GM12801 (cell line): ENCODE data around the gene ARFIP1.

Experiments used
- TF ChIP-seq, protein P1 (sequence below): IDR thresholded peaks from one replicate; pipeline ENCODE4 v1.5.1; 2011; ENCODE audit warnings: control low read depth; ENCODE audit not compliant: insufficient read length; ENCODE audit errors: extremely low read depth

ARFIP1 gene

DNA sequence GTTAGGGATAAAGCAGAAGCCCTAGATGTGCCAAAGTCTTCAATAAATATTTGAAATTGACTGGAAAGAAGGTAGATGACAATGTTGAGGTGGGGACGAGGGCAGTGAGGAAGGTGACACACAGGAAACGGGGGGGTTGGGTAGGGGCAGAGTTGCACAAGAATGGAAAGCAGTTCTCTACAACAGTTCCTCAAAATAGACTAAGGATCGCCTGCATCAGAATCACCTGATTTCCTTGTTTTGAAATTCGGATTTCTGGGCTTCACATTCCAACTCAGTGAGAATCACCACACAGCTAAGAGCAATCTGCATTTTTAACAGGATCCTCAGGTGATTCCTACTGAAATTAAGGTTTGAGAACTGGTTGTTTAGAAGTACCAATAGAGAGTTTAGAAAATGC, 70.6 kb downstream of the ARFIP1 start:
- TF ChIP-seq, protein P1, sequence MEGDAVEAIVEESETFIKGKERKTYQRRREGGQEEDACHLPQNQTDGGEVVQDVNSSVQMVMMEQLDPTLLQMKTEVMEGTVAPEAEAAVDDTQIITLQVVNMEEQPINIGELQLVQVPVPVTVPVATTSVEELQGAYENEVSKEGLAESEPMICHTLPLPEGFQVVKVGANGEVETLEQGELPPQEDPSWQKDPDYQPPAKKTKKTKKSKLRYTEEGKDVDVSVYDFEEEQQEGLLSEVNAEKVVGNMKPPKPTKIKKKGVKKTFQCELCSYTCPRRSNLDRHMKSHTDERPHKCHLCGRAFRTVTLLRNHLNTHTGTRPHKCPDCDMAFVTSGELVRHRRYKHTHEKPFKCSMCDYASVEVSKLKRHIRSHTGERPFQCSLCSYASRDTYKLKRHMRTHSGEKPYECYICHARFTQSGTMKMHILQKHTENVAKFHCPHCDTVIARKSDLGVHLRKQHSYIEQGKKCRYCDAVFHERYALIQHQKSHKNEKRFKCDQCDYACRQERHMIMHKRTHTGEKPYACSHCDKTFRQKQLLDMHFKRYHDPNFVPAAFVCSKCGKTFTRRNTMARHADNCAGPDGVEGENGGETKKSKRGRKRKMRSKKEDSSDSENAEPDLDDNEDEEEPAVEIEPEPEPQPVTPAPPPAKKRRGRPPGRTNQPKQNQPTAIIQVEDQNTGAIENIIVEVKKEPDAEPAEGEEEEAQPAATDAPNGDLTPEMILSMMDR, result no peak

DNA sequence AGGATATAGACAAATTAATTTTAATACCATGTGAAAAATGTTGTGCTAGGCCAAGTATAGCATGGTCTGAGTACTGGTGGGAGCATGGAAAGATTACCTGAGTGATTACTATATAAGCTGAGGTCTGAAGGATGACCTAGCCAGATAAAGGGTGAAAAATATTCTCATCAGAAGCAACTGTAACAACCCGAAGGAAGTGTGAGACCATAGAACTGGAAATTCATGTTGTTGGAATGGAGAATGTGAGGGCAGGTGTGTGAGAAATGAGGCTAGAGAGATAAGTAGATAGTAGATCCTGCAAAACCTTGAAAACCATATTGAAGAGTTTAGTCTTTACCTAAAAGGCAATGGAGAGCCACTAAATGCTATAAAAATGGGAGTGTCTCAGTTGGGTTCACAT, 71.5 kb downstream of the ARFIP1 start:
- TF ChIP-seq, protein P1, result no peak

DNA sequence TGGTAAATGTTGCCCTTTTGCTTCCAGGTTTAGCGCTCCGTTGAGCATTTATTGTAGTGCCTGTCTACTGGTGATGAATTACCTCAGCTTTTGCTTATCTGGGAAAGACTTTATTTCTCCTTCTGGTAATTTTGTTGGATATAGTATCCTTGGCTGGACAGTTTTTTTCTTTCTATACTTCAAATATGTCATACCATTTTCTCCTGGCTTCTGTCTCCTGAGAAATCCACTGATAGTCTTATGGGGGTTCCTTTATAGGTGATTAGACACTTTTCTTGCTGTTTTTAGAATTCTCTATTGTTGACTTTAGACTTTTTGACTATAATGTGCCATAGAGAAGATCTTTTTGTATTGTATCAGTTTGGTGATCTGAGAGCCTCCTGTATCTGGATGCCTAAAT, 73.5 kb downstream of the ARFIP1 start:
- TF ChIP-seq, protein P1, result no peak

DNA sequence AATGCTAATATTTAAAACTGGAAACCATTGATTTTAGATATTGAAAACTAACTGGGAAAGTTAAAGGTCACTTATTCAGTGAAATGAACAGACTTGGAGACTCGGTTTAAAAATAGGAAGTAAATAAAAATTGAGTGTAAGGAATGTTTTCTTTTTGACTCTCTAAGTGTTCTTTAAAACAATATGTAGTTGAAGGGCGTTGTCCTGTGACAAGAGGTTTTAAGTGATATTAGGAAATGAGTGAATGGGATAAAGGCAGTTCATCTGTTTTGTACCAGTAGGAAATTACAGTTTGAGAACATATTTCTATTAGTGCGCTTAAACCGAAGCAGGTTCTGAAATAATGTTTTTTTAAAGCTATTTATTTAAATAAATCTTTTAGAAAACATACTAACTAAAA, 77.2 kb downstream of the ARFIP1 start:
- TF ChIP-seq, protein P1, result no peak

DNA sequence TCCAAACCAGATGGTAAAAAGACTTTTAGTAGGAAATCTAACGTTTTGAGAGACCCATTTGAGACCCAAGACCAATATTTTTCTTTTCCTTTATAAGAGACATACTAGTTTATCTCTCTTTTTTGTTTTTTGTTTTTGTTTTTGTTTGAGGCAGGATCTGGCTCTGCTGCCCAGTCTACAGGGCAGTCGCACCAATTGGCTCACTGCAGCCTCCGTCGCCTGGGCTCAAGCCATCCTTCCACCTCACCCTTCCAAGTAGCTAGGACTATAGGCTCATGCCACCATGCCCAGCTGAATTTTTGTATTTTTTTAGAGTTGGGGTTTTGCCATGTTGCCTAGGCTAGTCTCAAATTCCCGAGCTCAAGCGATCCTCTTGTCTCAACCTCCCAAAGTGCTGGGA, 79.2 kb downstream of the ARFIP1 start:
- TF ChIP-seq, protein P1, result no peak

DNA sequence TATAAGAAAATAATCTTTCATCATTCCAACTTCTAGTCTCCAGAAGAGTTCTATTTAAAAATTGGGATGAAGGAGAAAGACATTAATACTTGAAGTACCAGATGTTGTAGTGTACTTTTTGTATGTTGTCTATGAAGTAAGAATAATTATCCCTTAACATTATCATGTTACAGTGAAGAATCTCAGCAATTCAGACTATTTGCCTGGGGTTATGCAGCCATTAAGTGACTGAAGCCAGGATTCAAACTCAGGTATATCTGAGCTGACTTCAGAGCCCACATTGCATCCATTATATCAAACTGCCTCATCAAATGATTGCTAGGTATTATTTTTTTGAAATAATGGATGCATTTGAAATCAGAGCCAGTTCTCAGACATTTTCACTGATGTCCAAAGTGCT, 80.3 kb downstream of the ARFIP1 start:
- TF ChIP-seq, protein P1, result no peak

DNA sequence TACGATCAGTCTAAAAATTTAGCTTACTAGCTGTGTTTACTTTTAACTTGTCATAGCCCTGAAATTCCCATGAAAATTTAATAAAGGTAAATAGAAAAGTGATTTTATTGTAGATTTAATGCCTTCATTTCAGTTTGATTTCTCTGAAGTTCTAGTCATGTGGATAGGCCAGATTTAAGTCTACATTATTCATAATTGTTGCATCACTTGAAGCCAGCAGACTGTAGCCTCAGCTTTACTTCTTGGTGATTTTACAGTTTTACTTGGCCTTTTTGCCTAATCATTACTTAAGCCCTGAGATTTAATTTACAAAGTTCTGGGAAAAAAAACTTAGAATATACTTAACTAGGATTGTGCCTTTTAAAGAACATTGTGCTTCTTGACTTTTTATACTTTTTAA, 82.9 kb downstream of the ARFIP1 start:
- TF ChIP-seq, protein P1, result no peak

DNA sequence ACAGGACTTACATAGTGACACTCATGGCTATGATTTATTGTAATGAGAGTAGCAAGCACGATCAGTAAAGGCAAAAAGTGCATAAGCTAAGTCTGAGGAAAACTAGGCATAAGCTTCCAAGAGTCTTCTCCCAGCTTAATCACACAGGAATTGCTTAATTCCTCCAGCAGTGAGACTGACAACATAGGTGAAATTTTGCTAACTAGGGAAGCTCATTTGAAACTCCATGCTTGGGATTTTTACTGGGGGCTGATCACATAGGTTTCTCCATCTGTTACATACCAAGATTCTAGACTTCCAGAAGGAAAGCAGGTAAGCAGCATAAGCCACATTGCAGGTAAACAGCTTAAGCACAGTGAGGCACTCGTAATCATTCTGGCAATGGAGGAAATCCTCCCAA, 84.6 kb downstream of the ARFIP1 start:
- TF ChIP-seq, protein P1, result no peak
